ENCODE results near the gene LY9. TPM values are rescaled to one million over a fixed set of nuclear protein-coding genes. Genes with fewer than 3 reads are reported as not detected.

Gene LY9
- total RNA-seq, 2 donors from 2014 or later = 0.46 to 1.7 TPM

GRCh38 chr1:160772331-160772730 lies 23.6 kb upstream of the LY9 start:
- DNase-seq (ENCODE audit: low spot score) = no peak
- Histone ChIP-seq H3K9me3 (no peaks in the 10 kb centered on the region), H3K27ac (no peak overlapping the region), H3K36me3 (no peaks in the 10 kb centered on the region), H3K4me1 (replicated peaks) (no peaks in the 10 kb centered on the region), H3K4me3 (no peak overlapping the region), H3K27me3 (replicated peaks; ENCODE audit: insufficient read depth) (no peaks in the 10 kb centered on the region)
- TF ChIP-seq CTCF (IDR thresholded peaks at IDR 0.05) (no peak), POLR2AphosphoS5 (IDR thresholded peaks at IDR 0.05) (no peak), POLR2A (IDR thresholded peaks at IDR 0.05) (no peak)
- WGBS = 93% methylated on average over 1 of the region's 1 CpG
- intact Hi-C loops (cut with DNase I) = no loop called here

GRCh38 chr1:160773093-160773492 lies 22.9 kb upstream of the LY9 start:
- Histone ChIP-seq H3K9me3 (no peaks in the 10 kb centered on the region), H3K27ac (no peak overlapping the region), H3K4me3 (no peak overlapping the region), H3K4me1 (replicated peaks) (no peaks in the 10 kb centered on the region), H3K27me3 (replicated peaks; ENCODE audit: insufficient read depth) (no peaks in the 10 kb centered on the region), H3K36me3 (no peaks in the 10 kb centered on the region)
- intact Hi-C loops (cut with DNase I) = no loop called here
- WGBS = 84% methylated on average over 3 of the region's 3 CpGs
- DNase-seq (ENCODE audit: low spot score) = no peak
- TF ChIP-seq POLR2A (IDR thresholded peaks at IDR 0.05) = no peak
- no peak for TF ChIP-seq CTCF (IDR thresholded peaks at IDR 0.05)
- TF ChIP-seq POLR2AphosphoS5 (IDR thresholded peaks at IDR 0.05) = no peak

GRCh38 chr1:160774886-160775719 lies 20.9 kb upstream of the LY9 start:
- Histone ChIP-seq H3K9me3 (no peaks in the 10 kb centered on the region), H3K27ac (no peak overlapping the region), H3K36me3 (no peaks in the 10 kb centered on the region), H3K4me3 (no peak overlapping the region), H3K27me3 (replicated peaks; ENCODE audit: insufficient read depth) (no peaks in the 10 kb centered on the region), H3K4me1 (replicated peaks) (no peaks in the 10 kb centered on the region)
- intact Hi-C loops (cut with DNase I) = no loop called here
- 70% methylated on average over 2 of the region's 2 CpGs for WGBS
- no peak for DNase-seq (ENCODE audit: low spot score)
- TF ChIP-seq CTCF (IDR thresholded peaks at IDR 0.05) (no peak), POLR2AphosphoS5 (IDR thresholded peaks at IDR 0.05) (no peak), POLR2A (IDR thresholded peaks at IDR 0.05) (no peak)

- no peaks in the 10 kb centered on the region for H3K36me3 ChIP-seq
- TF ChIP-seq POLR2AphosphoS5 (IDR thresholded peaks at IDR 0.05) = no peak
- no peak for TF ChIP-seq POLR2A (IDR thresholded peaks at IDR 0.05)
- TF ChIP-seq CTCF (IDR thresholded peaks at IDR 0.05) = no peak
- H3K9me3 ChIP-seq = no peaks in the 10 kb centered on the region
- no peak overlapping the region for H3K4me3 ChIP-seq
- 93% methylated on average over 1 of the region's 1 CpG for WGBS
- no peak overlapping the region for H3K27ac ChIP-seq
- intact Hi-C loops (cut with DNase I) = no loop called here
- H3K4me1 ChIP-seq (replicated peaks) = no peaks in the 10 kb centered on the region
- H3K27me3 ChIP-seq (replicated peaks; ENCODE audit: insufficient read depth) = no peaks in the 10 kb centered on the region
- DNase-seq (ENCODE audit: low spot score) = no peak
These were observed 19.8 kb upstream of the LY9 start for GRCh38 chr1:160776178-160776577.

Measured in prostate gland (tissue), 2 donors.